HL-60 (cell line): ENCODE results near the gene COX7A2.

ENCODE experiments used
- CTCF ChIP-seq: IDR thresholded peaks from one replicate; pipeline ENCODE4 v1.5.1; 2011; ENCODE audit warnings: low read length, control low read depth, inconsistent platforms; ENCODE audit not compliant: insufficient read depth
- GABPA ChIP-seq: IDR thresholded peaks from 2 replicates; pipeline ENCODE4 v1.6.1; 2012; ENCODE audit warnings: low read depth
- POLR2AphosphoS5 ChIP-seq: IDR thresholded peaks from 2 replicates; pipeline ENCODE4 v1.6.1; 2012; ENCODE audit warnings: low read depth
- REST ChIP-seq: IDR thresholded peaks from 2 replicates; pipeline ENCODE4 v1.6.1; 2012; ENCODE audit warnings: low read depth; ENCODE audit not compliant: insufficient replicate concordance
- SPI1 ChIP-seq: IDR thresholded peaks from 2 replicates; pipeline ENCODE4 v1.6.1; 2012; ENCODE audit warnings: low read depth, mild to moderate bottlenecking, borderline replicate concordance

- TF ChIP-seq REST (no peak), CTCF (no peak), SPI1 (no peak), POLR2AphosphoS5 (no peak), GABPA (no peak)
Observed at GRCh38 chr6:75290136-75290945, 46.7 kb upstream of the COX7A2 start.
